Urinary bladder (tissue), 4 donors: ENCODE measurements around the gene DLX3. TPM values are rescaled to one million over a fixed set of nuclear protein-coding genes. Genes with fewer than 3 reads are reported as not detected.

ENCODE experiments used
- DNase-seq: peaks from one replicate; pipeline ENCODE4 v3.0.0-alpha.2; 2015; ENCODE audit errors: extremely low spot score
- H3K27ac ChIP-seq: one replicate; pipeline ENCODE4 v1.5.1; 2013; ENCODE audit warnings: low read depth, mild to moderate bottlenecking, moderate library complexity
- H3K36me3 ChIP-seq: one replicate; pipeline ENCODE4 v1.6.1; 2013; ENCODE audit warnings: mild to moderate bottlenecking, moderate library complexity; ENCODE audit not compliant: insufficient read depth
- H3K4me1 ChIP-seq: one replicate; pipeline ENCODE4 v1.6.1; 2013; ENCODE audit warnings: mild to moderate bottlenecking, moderate library complexity; ENCODE audit not compliant: insufficient read depth
- H3K4me3 ChIP-seq: one replicate; pipeline ENCODE4 v1.5.1; 2013; ENCODE audit warnings: low read depth, low read length
- WGBS: extraction: QIAGEN DNeasy Blood & Tissue Kit; methylation state at CpG from one replicate; pipeline ENCODE4 v1.1.7; 2013; 5-methylcytosine and 5-hydroxymethylcytosine counted together
- polyA plus RNA-seq: library from polyadenylated mRNA; stranded (reverse); fragments of 200-250 nt; gene quantifications from one replicate; pipeline ENCODE4 v1.2.3, GENCODE V29; 2013
- total RNA-seq: library from RNA; depleted of rRNA; stranded (reverse); fragments of >200 nt; gene quantifications from one replicate; pipeline ENCODE4 v1.2.3, GENCODE V29; 2014
- donor health status: healthy with polysubstance abuse.
- donor health status: healthy.

DLX3 gene
- total and polyA plus RNA-seq, 2 donors: 0.16 TPM; not detected in 1

DNA sequence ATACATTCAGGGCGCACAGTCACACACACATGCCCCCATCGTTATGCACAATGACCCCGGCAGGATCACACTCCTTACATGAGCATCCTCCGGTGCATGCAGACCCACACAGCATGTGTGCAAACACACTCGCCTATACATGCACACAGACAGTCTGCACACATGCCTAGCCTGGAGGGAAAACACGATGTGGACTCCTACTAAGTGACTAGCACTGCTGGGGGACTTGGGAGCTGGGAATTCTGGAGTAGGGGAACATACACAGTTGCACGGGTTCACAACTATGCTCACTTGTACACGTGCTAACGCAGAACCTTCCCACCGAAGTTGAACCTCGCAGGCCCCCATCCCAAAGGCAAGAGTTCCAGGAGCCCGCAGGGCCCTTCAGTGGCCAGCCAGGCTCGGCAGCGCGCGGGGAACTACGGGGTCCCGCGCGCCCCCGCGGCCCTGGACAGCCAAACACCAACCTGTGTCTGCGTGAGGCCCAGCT, 2.0 kb downstream of the DLX3 start:
- DNase-seq: no peak
- Histone ChIP-seq H3K27ac (no peak overlapping the region), H3K4me1 (no peaks in the 10 kb centered on the region), H3K4me3 (peak overlapping the region; percentile 47), H3K36me3 (no peaks in the 10 kb centered on the region)
- 27% methylated on average over 23 of the region's 23 CpGs for WGBS

DNA sequence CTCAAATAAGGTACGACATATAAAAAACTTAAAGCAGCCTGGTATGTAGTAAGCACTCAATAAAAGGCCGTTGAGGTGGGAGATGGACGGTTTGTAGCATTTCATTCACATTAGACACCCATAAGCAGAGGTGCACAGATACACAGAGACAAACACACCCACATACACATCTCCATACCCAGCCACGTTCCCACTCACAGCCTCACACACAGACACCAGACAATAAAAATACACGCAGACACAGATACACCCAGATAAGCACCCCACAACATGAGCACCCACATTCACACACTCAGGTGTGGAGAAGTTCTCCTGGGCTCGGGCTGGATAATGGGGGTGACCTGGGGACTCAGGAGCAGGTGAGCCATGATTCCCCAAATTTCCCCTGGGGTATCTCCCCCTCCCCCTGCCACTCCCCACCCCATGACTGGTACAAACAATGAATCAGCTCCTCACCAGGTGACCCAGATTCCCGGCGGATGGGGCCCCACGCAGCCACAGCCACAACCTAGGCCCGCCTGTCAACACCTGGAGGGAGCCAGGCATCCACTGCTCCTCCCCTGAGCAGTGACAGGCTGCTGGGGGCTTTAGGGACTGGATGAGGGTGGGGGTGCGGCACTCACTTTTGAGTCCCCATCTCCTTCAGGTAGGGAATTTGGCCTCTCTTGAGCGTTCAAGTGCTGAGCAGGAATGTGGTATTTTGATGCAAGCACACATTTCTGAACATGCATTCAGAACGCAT, 2.7 kb downstream of the DLX3 start:
- no peak for DNase-seq
- WGBS: 80% methylated on average over 13 of the region's 13 CpGs
- Histone ChIP-seq H3K4me3 (no peak overlapping the region), H3K4me1 (no peaks in the 10 kb centered on the region), H3K27ac (no peak overlapping the region), H3K36me3 (no peaks in the 10 kb centered on the region)

DNA sequence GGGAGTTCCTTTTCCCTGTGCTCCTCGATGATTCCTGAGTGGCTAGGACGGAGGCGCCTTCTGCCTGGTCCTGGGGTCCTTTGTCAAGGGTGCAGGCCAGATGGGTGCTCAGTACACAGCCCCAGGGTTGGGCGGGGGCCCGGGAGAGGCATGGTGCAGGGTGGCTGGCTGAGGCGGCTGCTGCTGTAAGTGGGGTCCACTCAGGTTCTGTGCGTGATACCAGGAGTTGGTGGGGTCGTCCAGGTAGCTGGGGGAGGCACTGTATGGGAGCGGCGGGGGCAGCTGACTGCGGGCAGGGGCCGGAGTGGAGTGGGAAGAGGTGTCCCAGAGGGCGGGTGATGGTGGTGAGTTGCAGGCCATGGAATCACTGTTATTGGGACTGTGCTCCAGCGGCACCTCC, 3.6 kb downstream of the DLX3 start:
- Histone ChIP-seq H3K4me1 (no peaks in the 10 kb centered on the region), H3K4me3 (no peak overlapping the region), H3K36me3 (no peaks in the 10 kb centered on the region), H3K27ac (no peak overlapping the region)
- no peak for DNase-seq
- WGBS: 86% methylated on average over 14 of the region's 14 CpGs

DNA sequence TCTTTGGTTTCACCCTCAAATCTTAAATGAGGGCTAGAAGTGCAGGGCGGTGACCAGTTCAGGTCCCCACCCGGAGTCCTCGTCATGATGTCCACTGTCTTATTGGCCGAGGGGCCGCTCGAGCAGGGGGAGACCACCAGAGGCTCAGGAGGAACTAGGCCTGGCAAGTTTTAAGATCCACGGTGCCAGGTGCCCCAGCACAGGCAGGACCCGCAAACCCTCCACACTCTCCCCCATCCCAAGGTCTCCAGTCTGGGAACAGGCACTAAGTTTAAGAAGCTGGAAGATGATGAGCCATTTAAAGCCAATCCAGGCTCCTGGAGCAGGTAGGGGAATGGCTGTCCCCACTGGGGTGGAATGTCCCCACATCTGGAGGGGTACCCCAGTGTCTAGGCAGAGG, 4.1 kb downstream of the DLX3 start:
- WGBS: 85% methylated on average over 8 of the region's 8 CpGs

DNA sequence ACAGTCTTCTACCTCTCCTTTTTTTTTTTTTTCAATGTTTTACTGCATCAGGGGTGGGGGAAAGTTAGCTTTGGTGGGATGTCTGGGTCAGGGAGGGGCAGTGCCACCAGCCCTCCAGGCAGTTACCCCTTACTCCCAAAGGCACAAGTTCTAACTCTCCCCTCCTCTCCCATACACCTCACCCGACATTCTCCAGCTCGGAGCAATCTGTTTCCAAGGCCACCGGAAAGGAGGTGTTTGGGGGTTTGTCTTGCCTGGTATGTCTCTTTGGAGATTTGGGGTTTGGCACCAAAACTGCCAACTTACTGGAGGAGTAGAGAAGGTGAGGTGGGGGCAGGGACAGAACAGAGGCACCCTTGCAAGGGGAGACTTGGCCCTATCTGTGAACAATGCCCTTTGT, 4.7 kb downstream of the DLX3 start:
- WGBS: 44% methylated on average over 3 of the region's 3 CpGs
- DNase-seq: no peak
- Histone ChIP-seq H3K4me3 (no peak overlapping the region), H3K36me3 (no peaks in the 10 kb centered on the region), H3K27ac (no peak overlapping the region), H3K4me1 (no peaks in the 10 kb centered on the region)

More for the DNA sequence above, 4.1 kb downstream of the DLX3 start:
- no peak overlapping the region for H3K4me3 ChIP-seq
- no peak overlapping the region for H3K27ac ChIP-seq
- no peaks in the 10 kb centered on the region for H3K4me1 ChIP-seq
- DNase-seq: no peak
- no peaks in the 10 kb centered on the region for H3K36me3 ChIP-seq

DNA sequence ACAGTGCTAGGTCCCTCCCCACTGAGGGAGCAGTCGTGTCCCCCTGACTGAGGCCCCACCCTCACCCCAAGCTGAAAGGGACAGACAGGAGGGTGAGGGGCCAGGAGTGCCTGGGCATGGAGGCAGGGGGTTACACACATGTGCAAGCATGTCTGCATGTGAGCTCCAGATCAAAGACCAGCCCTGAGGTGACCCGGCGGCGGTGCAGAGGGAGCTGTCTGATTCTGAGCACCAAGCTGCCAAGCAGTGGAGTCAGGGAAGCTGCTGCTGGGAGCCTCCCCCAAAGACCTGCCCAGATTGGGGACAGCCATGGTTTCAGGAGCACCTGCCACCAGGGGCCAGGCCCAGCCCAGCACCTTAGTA, 5.5 kb downstream of the DLX3 start:
- WGBS: 74% methylated on average over 4 of the region's 4 CpGs
- no peaks in the 10 kb centered on the region for H3K4me1 ChIP-seq
- no peak overlapping the region for H3K27ac ChIP-seq
- no peak overlapping the region for H3K4me3 ChIP-seq
- no peaks in the 10 kb centered on the region for H3K36me3 ChIP-seq
- no peak for DNase-seq

DNA sequence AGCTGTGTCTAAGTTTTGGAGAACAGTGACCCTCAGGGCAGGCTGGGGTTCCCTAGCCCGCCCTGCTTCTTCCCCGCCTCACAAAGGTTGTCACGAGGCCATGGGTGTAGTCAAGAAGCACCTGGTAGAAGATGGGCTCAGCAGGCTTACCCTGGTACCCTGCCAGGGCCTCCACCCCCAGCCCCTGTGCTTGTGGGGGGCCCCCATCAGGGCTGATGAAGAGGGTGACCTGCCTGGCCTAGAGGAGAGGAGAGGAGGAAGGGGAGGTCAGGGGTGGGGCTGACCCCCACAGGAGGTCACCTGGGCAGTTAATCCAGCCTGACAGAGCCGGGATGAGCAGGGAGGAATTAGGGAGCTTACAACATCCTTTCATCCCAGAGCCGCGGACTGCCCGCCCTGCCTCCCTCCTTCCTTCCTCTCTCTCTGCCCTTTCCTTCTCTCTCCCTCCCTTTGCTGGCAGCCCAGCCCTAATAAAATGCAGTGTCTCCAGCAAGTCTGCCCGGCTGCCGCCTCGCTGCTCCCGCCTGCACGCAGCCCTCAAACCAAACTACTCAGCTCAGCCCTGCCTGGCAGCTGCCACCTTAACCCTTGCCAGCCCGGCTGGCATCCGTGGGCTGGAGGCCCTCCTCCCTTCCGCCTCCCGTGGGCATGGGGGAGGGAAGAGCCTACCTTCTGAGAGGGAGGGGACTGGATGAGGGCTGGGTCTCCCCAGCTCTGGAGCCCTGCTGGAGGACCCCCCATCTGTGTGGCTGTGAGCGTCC, 7.2 kb downstream of the DLX3 start:
- DNase-seq: no peak
- WGBS: 8% methylated on average over 17 of the region's 17 CpGs

DNA sequence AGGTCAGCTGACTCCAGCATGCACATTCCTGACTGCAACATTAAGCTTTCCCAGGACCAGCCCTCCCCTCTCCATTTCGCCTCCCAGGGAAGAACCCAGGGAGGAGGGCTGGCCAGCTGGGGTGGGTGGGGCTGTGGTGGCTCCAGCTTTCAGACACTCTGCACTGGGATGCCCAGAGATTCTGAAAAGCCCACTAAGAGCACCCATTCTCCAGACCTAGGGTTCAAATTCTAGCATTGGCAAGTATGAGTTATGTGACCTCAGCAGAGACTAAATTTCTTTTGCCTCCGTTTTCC, 7.8 kb downstream of the DLX3 start:
- no peak overlapping the region for H3K27ac ChIP-seq
- H3K36me3 ChIP-seq: no peaks in the 10 kb centered on the region
- DNase-seq: no peak
- 47% methylated on average over 2 of the region's 2 CpGs for WGBS
- H3K4me3 ChIP-seq: no peak overlapping the region
- no peaks in the 10 kb centered on the region for H3K4me1 ChIP-seq

More for the DNA sequence above, 7.2 kb downstream of the DLX3 start:
- no peaks in the 10 kb centered on the region for H3K4me1 ChIP-seq
- no peak overlapping the region for H3K4me3 ChIP-seq
- no peaks in the 10 kb centered on the region for H3K36me3 ChIP-seq
- no peak overlapping the region for H3K27ac ChIP-seq

DNA sequence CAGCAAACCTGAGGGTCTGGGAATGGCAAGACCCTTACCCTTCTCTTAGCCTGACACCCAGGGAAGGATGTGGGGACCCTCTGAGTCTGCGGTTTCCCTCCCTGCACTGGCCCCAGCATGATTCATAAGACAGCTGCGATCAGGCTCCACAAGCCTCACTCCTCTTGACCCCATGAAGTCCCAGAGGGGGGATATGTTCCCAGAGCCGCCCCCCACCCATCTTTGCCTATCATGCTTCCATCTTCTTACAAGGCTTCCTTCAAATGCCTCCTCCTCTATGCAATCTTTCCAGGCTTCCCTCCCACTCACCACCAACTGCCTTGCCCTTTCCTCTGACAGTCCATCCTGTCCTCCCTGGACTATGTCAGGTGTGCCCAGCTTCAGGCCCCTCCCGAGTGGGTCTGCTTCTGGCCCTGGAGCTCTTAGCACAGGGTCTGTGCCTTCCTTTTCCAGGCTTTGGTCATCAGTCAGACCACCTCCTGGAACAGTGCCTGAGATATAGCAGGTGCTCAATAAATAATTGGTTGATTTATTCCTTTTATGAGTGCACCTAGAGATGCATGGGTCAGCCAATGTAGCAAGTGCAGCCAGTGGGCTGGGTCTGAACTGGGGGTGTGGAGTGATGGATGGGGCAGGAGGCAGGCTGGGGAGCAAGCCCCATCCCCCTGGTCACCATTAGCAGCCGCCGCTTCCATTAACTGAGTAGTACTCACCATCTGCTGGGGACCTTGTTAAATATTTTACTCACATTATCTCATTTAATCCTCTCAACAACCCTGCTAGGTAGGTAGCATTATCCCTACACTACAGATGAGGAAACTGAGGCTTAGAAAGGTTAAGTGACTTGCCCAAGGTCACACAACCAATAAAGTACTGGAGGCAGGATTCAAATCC, 8.4 kb downstream of the DLX3 start:
- 71% methylated on average over 6 of the region's 6 CpGs for WGBS
- Histone ChIP-seq H3K4me3 (no peak overlapping the region), H3K36me3 (no peaks in the 10 kb centered on the region), H3K4me1 (no peaks in the 10 kb centered on the region), H3K27ac (no peak overlapping the region)
- DNase-seq: no peak

DNA sequence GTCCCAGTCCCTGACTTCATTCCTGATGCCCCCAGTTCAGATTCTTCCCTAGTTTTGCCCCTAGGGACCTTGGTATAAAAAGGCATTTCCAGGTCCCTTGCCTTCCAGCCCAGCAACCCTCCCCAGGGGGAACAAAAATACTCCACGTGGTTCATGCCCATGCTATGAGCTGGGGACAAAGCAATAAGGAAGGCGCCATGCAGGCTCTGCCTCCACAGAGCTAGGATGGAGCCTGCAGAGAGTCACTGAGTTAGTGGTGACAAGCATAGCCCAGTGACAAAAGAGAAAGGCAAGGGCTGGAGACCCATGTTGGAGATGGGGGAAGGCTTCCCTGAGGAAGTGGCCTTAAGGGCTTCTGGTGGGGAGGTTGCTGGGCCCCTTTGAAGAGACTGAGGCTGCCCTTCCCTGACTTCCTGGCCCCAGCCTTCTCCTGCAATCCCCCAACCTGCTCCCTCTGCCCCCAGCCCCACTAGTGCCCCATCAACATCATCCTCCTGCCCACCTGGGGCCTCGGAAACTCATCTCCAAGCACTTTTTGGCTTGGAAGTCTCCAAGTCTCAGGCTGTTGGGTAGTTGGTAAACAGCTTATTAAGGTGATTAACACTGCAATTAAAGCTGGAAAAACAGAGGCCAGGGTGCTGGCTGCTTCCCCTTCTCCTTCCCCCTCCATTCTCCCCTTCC, 9.6 kb downstream of the DLX3 start:
- Histone ChIP-seq H3K4me3 (no peak overlapping the region), H3K27ac (no peak overlapping the region), H3K4me1 (no peaks in the 10 kb centered on the region), H3K36me3 (no peaks in the 10 kb centered on the region)
- no peak for DNase-seq
- WGBS: 70% methylated on average over 3 of the region's 3 CpGs

DNA sequence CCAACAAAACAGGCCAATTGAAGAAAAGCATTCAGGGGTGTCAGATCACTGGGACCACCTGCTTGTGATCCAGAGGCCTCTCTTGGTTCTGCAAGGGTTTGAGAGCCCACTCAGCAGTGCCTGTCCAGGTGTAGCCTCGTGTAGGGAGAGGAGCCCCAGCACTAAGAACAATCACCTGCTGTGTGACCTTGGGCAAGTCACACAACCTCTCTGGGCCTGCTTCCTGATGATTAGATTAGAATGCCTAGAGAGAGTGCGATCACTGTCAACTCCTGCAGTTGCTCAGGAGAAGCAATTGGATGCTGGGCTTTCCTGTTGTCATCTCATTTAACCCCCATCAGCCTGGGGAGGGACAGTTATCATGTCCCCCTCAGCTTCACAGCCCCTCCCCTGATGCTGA, 10.2 kb downstream of the DLX3 start:
- DNase-seq: no peak
- Histone ChIP-seq H3K27ac (no peak overlapping the region), H3K4me1 (no peaks in the 10 kb centered on the region), H3K36me3 (no peaks in the 10 kb centered on the region), H3K4me3 (no peak overlapping the region)
- WGBS: 67% methylated on average over 2 of the region's 2 CpGs

DNA sequence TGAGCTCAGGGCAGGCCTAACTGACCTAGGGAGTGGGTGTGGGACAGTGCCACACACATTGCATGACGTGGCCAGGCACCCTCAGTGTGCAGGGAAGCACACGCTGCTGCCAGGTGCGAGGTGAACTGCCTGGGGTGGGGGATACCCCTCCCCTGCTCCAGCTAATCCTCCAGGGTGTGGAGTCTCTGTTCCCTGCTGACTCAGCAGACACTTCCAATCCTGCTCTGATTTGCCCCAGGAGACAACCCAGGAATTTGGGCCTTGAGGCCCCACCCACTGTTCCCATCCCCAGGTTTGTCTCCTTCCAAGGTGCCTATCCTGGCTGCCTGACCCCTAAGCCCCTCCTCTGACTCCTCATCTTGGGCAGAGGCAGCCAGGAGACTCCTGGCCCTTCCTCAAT, 10.7 kb downstream of the DLX3 start:
- DNase-seq: no peak
- Histone ChIP-seq H3K4me1 (no peaks in the 10 kb centered on the region), H3K36me3 (no peaks in the 10 kb centered on the region), H3K27ac (no peak overlapping the region), H3K4me3 (no peak overlapping the region)
- WGBS: 57% methylated on average over 3 of the region's 3 CpGs

DNA sequence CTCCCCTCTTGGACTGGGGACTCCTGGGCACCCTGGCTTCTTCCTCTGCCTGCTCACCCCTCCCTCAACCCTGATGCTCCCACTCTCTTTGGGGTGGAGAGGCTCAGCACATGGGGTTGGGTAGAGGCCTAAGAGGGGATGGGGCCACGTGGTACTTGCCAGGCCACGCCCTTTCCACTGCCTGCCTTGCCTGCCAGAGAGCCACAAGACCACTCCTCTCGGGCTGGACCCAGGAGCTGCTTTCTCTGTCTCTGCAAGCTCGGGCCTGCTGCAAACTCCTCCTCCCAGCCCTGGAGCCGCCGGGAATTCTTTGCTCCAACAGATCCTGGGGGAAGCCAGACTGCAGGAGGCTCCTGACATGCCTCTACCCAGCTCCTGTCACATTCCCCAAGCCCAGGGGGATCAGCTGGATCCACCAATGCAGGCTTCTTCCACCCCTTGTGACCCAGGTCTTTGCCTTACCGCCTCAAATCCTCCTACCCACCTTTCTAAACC, 14.3 kb downstream of the DLX3 start:
- DNase-seq: no peak
- no peaks in the 10 kb centered on the region for H3K36me3 ChIP-seq
- 42% methylated on average over 7 of the region's 7 CpGs for WGBS
- no peak overlapping the region for H3K27ac ChIP-seq
- no peaks in the 10 kb centered on the region for H3K4me1 ChIP-seq
- H3K4me3 ChIP-seq: no peak overlapping the region
